H1 (cell line): ENCODE results near the gene CGRRF1. TPM values are rescaled to one million over a fixed set of nuclear protein-coding genes. Genes with fewer than 3 reads are reported as not detected.
A peak's percentile ranks its signal among the peaks of the same experiment; 100 is the strongest.

ENCODE experiments used
- CTCF ChIA-PET: fragments of 300-600 bp; sonication (Branson Sonifier 250); formaldehyde crosslinking; loops from one replicate; lab custom pipeline; 2021; ENCODE audit not compliant: partially characterized antibody; lab: Charles Lee
- POLR2A ChIA-PET: fragments of 300-600 bp; sonication (Branson Sonifier 250); formaldehyde crosslinking; loops from one replicate; lab custom pipeline; 2021; ENCODE audit warnings: inconsistent platforms; ENCODE audit not compliant: partially characterized antibody; lab: Charles Lee
- DNase-seq, 2 experiments: peaks; one replicate each; pipeline versions ENCODE4 v3.0.0 to v3.0.0-alpha.2; 2010 to 2022; ENCODE audit warnings: low spot score in 2 of 2, low read depth in 1 of 2, mixed read lengths in 1 of 2
- FAIRE-seq: peaks from 2 replicates; lab custom pipeline; 2011; peaks lifted over from hg19 to GRCh38; lab: Jason Lieb, UNC
- H2AFZ ChIP-seq: 2 replicates; pipeline ENCODE4 v1.8.1; 2012; ENCODE audit warnings: low read length, inconsistent platforms
- H2AK5ac ChIP-seq: 2 replicates; pipeline ENCODE4 v1.6.1; 2013; ENCODE audit warnings: low read depth, low read length
- H2BK120ac ChIP-seq: replicated peaks from 2 replicates; pipeline ENCODE3; 2013; ENCODE audit warnings: low read depth, low read length, inconsistent platforms
- H2BK12ac ChIP-seq: 2 replicates; pipeline ENCODE4 v1.6.1; 2013; ENCODE audit warnings: low read depth, low read length
- H2BK15ac ChIP-seq: 2 replicates; pipeline ENCODE4 v1.6.1; 2013; ENCODE audit warnings: low read length
- H2BK20ac ChIP-seq: 2 replicates; pipeline ENCODE4 v1.6.1; 2013; ENCODE audit warnings: low read length
- H2BK5ac ChIP-seq: 2 replicates; pipeline ENCODE4 v1.6.1; 2013; ENCODE audit warnings: low read depth, low read length
- H3K14ac ChIP-seq: 2 replicates; pipeline ENCODE4 v1.6.1; 2013; ENCODE audit warnings: inconsistent platforms; ENCODE audit not compliant: insufficient read length
- H3K18ac ChIP-seq: 2 replicates; pipeline ENCODE4 v1.6.1; 2013; ENCODE audit warnings: low read length; ENCODE audit errors: extremely low read depth
- H3K23ac ChIP-seq: 2 replicates; pipeline ENCODE4 v1.6.1; 2013; ENCODE audit warnings: inconsistent platforms; ENCODE audit not compliant: insufficient read length
- H3K23me2 ChIP-seq: 2 replicates; pipeline ENCODE4 v1.6.1; 2013; ENCODE audit warnings: low read depth, low read length
- H3K27ac ChIP-seq: 2 replicates; pipeline ENCODE4 v1.6.1; 2011; ENCODE audit warnings: low read depth, low read length, inconsistent platforms
- H3K27me3 ChIP-seq, 4 experiments: replicated peaks in 1 of 4; 1 replicate in 1 of 4; 2 replicates in 3 of 4; pipeline versions ENCODE4 v1.6.1 to v1.8.1; 2011 to 2013; ENCODE audit warnings: low read length in 3 of 4, mild to moderate bottlenecking in 3 of 4, inconsistent platforms in 2 of 4, mixed read lengths in 2 of 4, moderate library complexity in 1 of 4; ENCODE audit not compliant: control insufficient read depth in 3 of 4, insufficient read depth in 3 of 4; ENCODE audit errors: extremely low read depth in 1 of 4
- H3K36me3 ChIP-seq, 4 experiments: 2 replicates each; pipeline versions ENCODE4 v1.6.1 to v1.8.1; 2011 to 2013; ENCODE audit warnings: mild to moderate bottlenecking in 4 of 4, low read length in 3 of 4, moderate library complexity in 2 of 4, control low read depth in 1 of 4, inconsistent platforms in 1 of 4; ENCODE audit not compliant: insufficient read depth in 4 of 4, control insufficient read depth in 2 of 4
- H3K4ac ChIP-seq: replicated peaks from 2 replicates; pipeline ENCODE3; 2013; ENCODE audit warnings: low read length, low read depth, mixed read lengths, inconsistent platforms; ENCODE audit not compliant: insufficient read length
- H3K4me1 ChIP-seq, 4 experiments: replicated peaks in 1 of 4; 1 replicate in 1 of 4; 2 replicates in 3 of 4; pipeline versions ENCODE4 v1.6.1 to v1.8.1; 2011 to 2013; ENCODE audit warnings: low read length in 3 of 4, inconsistent platforms in 2 of 4, mixed read lengths in 1 of 4; ENCODE audit not compliant: insufficient read depth in 4 of 4, control insufficient read depth in 3 of 4
- H3K4me2 ChIP-seq, 2 experiments: 2 replicates each; pipeline versions ENCODE4 v1.6.1 to v1.8.1; 2011 to 2013; ENCODE audit warnings: low read depth in 2 of 2, low read length in 2 of 2, control low read depth in 1 of 2, inconsistent platforms in 1 of 2, mild to moderate bottlenecking in 1 of 2; ENCODE audit not compliant: insufficient read depth in 1 of 2
- H3K4me3 ChIP-seq, 4 experiments: fragments of 200-600, 300-600 bp in 1 of 4; sonication (generic), shearing (Covaris generic), sonication (Bioruptor Twin) in 1 of 4; 2 replicates each; pipeline versions ENCODE4 v1.5.1 to v1.8.1; 2011 to 2016; ENCODE audit warnings: low read length in 4 of 4, low read depth in 3 of 4, control low read depth in 2 of 4, inconsistent platforms in 2 of 4, mild to moderate bottlenecking in 2 of 4, mixed read lengths in 1 of 4, moderate library complexity in 1 of 4; ENCODE audit not compliant: insufficient read depth in 2 of 4; ENCODE audit errors: extremely low read depth in 1 of 4
- H3K56ac ChIP-seq: replicated peaks from 2 replicates; pipeline ENCODE3; 2013; ENCODE audit warnings: low read depth, mild to moderate bottlenecking, mixed read lengths, low read length, inconsistent platforms; ENCODE audit not compliant: insufficient read length
- H3K79me1 ChIP-seq: 2 replicates; pipeline ENCODE4 v1.6.1; 2013; ENCODE audit warnings: low read depth, low read length, control low read depth
- H3K79me2 ChIP-seq, 2 experiments: 2 replicates each; pipeline versions ENCODE4 v1.6.1 to v1.8.1; 2012 to 2013; ENCODE audit warnings: low read length in 2 of 2, mild to moderate bottlenecking in 2 of 2, inconsistent platforms in 1 of 2; ENCODE audit not compliant: insufficient read depth in 2 of 2, control insufficient read depth in 1 of 2
- H3K9ac ChIP-seq, 4 experiments: replicated peaks in 1 of 4; 1 replicate in 1 of 4; 2 replicates in 3 of 4; pipeline versions ENCODE4 v1.6.1 to v1.8.1; 2011 to 2013; ENCODE audit warnings: low read depth in 3 of 4, low read length in 3 of 4, control low read depth in 2 of 4, mild to moderate bottlenecking in 2 of 4, moderate library complexity in 2 of 4, inconsistent platforms in 1 of 4; ENCODE audit errors: extremely low read depth in 1 of 4
- H3K9me3 ChIP-seq, 2 experiments: 2 replicates each; pipeline versions ENCODE4 v1.6.1 to v1.8.1; 2012 to 2013; ENCODE audit warnings: mild to moderate bottlenecking in 2 of 2, moderate library complexity in 2 of 2, control low read depth in 1 of 2, inconsistent platforms in 1 of 2, low read depth in 1 of 2, low read length in 1 of 2, mixed read lengths in 1 of 2; ENCODE audit not compliant: insufficient read depth in 2 of 2
- H4K20me1 ChIP-seq, 2 experiments: replicated peaks in 1 of 2; 2 replicates each; pipeline versions ENCODE3 to v1.8.1; 2011 to 2013; ENCODE audit warnings: inconsistent platforms in 2 of 2, low read length in 2 of 2, mild to moderate bottlenecking in 1 of 2; ENCODE audit not compliant: insufficient read depth in 2 of 2, control insufficient read depth in 1 of 2
- H4K5ac ChIP-seq: 2 replicates; pipeline ENCODE4 v1.6.1; 2013; ENCODE audit warnings: low read length, low read depth, mixed read lengths, inconsistent platforms; ENCODE audit not compliant: insufficient read length
- H4K8ac ChIP-seq: 2 replicates; pipeline ENCODE4 v1.8.0; 2013; ENCODE audit warnings: mild to moderate bottlenecking, moderate library complexity, low read length, inconsistent platforms; ENCODE audit not compliant: insufficient read depth; ENCODE audit errors: extremely low read depth
- H4K91ac ChIP-seq: replicated peaks from 2 replicates; pipeline ENCODE3; 2013; ENCODE audit warnings: low read length, mixed read lengths, inconsistent platforms; ENCODE audit not compliant: insufficient read length
- MAFK ChIP-seq: IDR thresholded peaks from 2 replicates; pipeline ENCODE4 v1.6.1; 2012; ENCODE audit warnings: low read depth, mild to moderate bottlenecking, improper control_type of control experiment, low read length
- POLR2A ChIP-seq, 2 experiments: IDR thresholded peaks; 1 replicate in 1 of 2; 2 replicates in 1 of 2; pipeline ENCODE4 v1.6.1; 2011; ENCODE audit warnings: low read depth in 2 of 2, low read length in 2 of 2, mild to moderate bottlenecking in 2 of 2; ENCODE audit errors: control extremely low read depth in 1 of 2
- WGBS, 2 experiments: shearing (Covaris generic) in 1 of 2; methylation state at CpG; one replicate each; pipeline versions ENCODE4 v1.1.6 to v1.1.7; 2013 to 2015; ENCODE audit warnings: low lambda C conversion rate in 2 of 2, mixed read lengths in 2 of 2, inconsistent platforms in 1 of 2, low coverage in 1 of 2, missing lambda C conversion rate in 1 of 2; ENCODE audit not compliant: insufficient replicate concordance in 2 of 2, insufficient coverage in 1 of 2, insufficient read length in 1 of 2; ENCODE audit errors: extremely low coverage in 1 of 2, missing lambda C conversion rate in 1 of 2; 5-methylcytosine and 5-hydroxymethylcytosine counted together
- polyA plus RNA-seq, 7 experiments: library from polyadenylated mRNA; depleted of rRNA in 3 of 7; stranded (reverse) in 5 of 7; unstranded in 2 of 7; fragments of >200 nt in 5 of 7; fragments of 200-250 nt in 2 of 7; gene quantifications; 1 replicate in 5 of 7; 2 replicates in 1 of 7; 4 replicates in 1 of 7; pipeline versions ENCODE4 v1.2.1 to v1.2.3, GENCODE V29; 2011 to 2013; ENCODE audit warnings: missing spikeins in 2 of 7, mixed read lengths in 2 of 7
- total RNA-seq: library from RNA; stranded (reverse); fragmentation: NEBNext Ultra II Directional; extraction: Animal tissue kit (Norgen Biotek cat#: 25700); gene quantifications from 2 replicates; pipeline ENCODE4 v1.2.1, GENCODE V29; 2021

The CGRRF1 gene
- total and polyA plus RNA-seq, 2 of the 8 experiments (the other 6 are each of a cell fraction or from before 2014, with no cell fraction given) = 7.4 to 20.2 TPM

DNA sequence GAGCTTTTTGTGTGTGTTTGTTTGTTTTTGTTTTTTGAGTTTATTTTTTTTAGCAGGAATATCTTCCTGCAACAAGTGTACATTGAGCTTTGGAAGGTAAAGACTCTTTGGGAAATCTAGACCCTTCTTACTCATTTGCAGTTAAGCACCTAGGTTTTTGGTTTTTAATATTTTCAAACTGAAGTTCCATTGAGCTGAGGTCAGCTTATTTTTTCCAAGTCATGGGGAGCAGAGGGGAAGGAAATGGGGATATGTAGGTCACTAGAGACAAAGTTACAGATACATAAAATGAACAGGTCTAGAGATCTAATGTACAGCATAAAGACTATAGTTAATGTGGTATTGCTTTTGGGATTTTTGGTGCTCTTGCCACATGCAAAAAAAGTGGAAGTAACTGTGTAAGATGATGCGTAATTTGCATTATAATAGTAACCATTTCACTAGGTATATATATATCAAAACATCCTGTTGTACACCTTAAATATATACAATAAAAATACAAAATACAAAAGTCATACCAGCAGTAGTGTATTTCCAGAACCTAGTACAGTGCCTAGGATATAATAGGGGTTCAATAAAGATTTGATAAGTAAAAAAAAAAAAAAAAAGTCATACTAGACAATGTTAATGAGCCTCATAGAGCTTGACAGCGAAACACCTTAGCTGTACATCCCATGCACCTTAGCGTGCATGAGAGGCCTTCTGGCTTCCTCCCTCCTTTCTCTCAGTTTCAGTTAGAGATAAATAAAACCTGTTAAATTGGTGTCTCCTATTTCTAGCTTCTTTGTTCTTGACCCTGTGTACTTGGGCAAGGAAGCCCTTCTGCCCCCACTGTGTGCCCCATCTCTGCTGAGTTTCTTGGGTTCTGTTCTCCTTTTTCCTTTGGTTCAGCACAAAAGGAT is 22.7 kb downstream of the CGRRF1 start:
- POLR2A ChIA-PET = no interaction called here
- 91% methylated on average over 3 of the region's 3 CpGs; no CpG with 5 or more reads in 1 of the 2 experiments for WGBS, 2 experiments

More for the DNA sequence above, 22.7 kb downstream of the CGRRF1 start:
- H2AFZ ChIP-seq = no peak overlapping the region
- no peaks in the 10 kb centered on the region for H3K27me3 ChIP-seq
- H3K4me2 ChIP-seq = no peak overlapping the region
- CTCF ChIA-PET = interaction anchor here (0.6 to 1.7 kb wide), 12 partner anchors 8 to 246 kb away, joined by 3 to 6 read pairs (median 4); no protein-coding TSS in a partner anchor
- peaks cover 0 to 10% (median 0%) of the 10 kb centered on the region in 4 experiments; a peak in 1 of 8 replicates for H3K36me3 ChIP-seq
- H3K56ac ChIP-seq = no peak overlapping the region
- no peak overlapping the region; the same call in 1 of the 2 replicates for H2AK5ac ChIP-seq
- FAIRE-seq (peak; percentile 70), DNase-seq (no peak)
- H3K27ac ChIP-seq = no peak overlapping the region
- H2BK5ac ChIP-seq = no peak overlapping the region
- H3K4ac ChIP-seq = no peak overlapping the region
- no peak overlapping the region for H4K5ac ChIP-seq
- no peaks in the 10 kb centered on the region for H3K23me2 ChIP-seq
- H3K9me3 ChIP-seq = no peaks in the 10 kb centered on the region
- H3K4me3 ChIP-seq = no peak overlapping the region
- no peak overlapping the region for H3K9ac ChIP-seq
- H3K79me1 ChIP-seq = no peaks in the 10 kb centered on the region
- H3K18ac ChIP-seq = no peak overlapping the region
- H2BK20ac ChIP-seq = no peak overlapping the region
- H4K8ac ChIP-seq = no peak overlapping the region
- H2BK15ac ChIP-seq = no peak overlapping the region
- no peak overlapping the region for H2BK120ac ChIP-seq
- H2BK12ac ChIP-seq = no peak overlapping the region
- no peaks in the 10 kb centered on the region for H4K20me1 ChIP-seq
- no peak overlapping the region for H3K23ac ChIP-seq
- no peak overlapping the region for H3K14ac ChIP-seq
- no peak overlapping the region for H4K91ac ChIP-seq
- H3K79me2 ChIP-seq = no peaks in the 10 kb centered on the region
- H3K4me1 ChIP-seq = peaks cover 0 to 3% (median 0%) of the 10 kb centered on the region in 4 experiments; a peak in 1 of 7 replicates
- TF ChIP-seq POLR2A (IDR thresholded peaks at IDR 0.05; ENCODE audit: control extremely low read depth in 1 of 2, low read depth in 2 of 2, low read length in 2 of 2) = no peak
- peak; percentile 44 for TF ChIP-seq MAFK
